NCI-H774 (cell line): ENCODE measurements around the gene OR10AD1.

Source experiments
- DNase-seq: peaks from one replicate; lab custom pipeline; 2025; lab: John Stamatoyannopoulos, UW

Gene OR10AD1

DNA sequence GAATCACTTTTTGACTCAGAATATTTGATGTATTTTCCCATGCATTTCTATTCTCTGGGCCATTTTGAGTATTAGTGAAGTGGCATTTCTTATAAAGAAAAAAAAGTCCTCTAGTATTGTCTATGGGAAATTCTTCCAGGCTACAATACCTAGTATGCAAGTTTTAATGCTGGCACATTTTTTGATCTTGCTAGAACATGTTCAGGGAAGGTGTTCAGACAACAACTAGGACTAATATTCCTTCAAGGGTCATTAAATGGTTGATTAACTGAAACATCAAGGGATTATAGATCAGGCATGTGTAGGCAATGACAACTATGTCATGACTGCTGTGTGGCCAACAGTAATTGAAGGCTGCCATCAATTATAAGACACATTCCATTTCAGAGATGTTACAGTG lies 12.0 kb downstream of the OR10AD1 start:
- no peak for DNase-seq

DNA sequence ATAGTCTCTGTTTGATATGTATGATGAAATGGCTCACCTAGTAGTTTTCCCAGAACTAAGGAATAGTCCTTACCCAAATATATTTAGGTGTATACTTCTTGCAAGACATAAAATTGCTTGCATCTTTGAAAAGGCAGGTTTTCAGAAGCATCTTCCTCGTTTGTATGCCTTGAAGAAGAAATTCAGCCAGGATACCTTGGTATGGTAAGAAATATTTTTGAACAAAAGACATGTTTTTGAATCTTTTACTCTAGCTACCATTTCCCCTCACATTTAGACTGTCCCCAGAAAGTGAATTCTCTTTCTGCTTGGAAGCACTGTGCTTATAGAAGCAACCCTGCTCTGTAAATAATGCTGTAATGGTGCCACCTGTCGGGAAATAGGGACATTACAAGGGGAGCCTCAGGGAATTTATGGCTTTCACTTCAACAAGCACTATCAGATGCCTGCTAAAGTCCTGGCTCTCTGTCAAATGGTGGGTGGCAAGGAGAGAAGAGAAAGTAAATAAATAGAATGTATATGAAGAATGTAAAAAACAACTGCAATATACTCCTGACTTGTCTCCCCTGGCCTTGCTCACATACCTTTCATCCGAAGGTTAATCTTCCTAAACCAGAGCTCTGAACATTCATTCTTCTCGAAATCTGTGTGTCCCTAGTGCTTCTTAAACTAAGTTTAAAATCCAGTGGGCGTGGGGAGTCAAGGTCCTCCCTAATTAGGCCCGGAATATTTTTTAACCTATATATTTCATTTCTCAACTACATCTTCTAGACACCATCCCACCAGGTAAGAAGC lies 13.6 kb downstream of the OR10AD1 start:
- peak; percentile 56 for DNase-seq

DNA sequence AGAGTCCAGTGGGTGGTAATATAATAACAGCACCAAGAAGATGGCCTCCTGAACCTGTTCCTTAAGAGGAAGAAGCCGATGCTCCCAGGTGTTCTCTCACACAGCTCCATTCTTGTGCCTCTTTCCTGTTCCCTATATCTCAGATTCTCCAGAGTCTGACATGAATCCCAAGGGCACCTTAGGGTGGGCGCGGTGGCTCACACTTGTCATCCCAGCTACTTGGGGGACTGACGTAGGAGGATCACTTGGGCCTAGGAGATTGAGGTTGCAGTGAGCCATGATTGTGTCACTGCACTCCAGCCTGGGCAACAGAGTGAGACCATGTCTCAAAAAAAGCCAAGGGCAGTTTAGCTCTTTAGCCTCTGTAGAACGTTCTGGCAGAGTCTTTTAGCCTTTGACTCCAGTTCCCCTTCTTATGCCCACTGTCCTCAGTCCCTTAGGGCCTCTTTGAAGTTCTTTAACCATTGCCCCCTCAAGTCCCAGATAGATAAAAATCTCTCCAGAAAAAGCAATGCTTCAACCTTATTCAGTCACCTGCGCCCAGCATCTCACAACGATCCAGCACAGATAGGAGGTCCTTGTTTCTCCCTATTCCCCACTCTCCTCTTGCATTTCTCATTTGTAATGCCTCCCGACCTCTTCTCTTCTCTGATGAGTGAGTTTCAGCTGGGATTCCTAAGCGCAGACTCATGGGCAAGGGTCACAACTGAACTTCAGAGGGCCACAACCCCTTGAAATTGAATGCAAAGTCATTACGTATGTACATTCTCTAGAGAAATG lies 15.0 kb downstream of the OR10AD1 start:
- DNase-seq, result no peak

DNA sequence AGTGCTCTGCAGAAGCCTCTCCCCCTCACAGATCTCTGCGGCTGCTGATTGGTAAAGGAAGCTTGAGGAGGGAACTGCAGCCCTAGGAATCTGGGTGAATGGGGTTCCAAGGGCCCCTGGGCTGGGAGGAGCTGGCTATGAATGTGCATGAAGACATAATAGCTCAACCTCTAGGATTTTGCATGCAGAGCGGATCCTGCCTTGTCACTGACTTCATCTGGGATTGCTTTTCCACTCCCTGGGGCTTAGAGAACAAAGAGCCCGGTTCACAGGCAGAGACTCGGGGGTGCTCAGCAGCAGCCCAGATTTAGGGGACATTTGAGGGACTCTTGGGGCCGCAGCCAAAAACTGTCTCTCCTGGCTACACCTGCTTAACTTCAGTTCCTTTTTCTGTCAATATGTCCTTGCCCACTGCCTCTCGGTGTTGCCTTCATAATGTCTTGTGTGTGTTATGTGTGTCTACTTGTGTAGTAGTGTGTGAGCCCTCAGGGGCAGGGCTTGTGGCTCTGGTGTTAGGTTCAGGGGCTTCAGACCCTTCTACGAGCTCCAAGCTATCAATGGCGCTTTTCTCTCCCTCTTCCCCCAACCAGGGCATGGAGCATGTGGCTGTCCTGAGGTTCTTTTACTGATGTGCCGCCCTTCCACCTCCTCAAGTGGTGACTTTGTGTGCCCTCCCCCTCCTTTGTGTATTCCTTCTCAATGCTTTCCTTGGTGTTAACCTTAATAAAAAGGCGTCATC lies 17.7 kb downstream of the OR10AD1 start:
- no peak for DNase-seq

DNA sequence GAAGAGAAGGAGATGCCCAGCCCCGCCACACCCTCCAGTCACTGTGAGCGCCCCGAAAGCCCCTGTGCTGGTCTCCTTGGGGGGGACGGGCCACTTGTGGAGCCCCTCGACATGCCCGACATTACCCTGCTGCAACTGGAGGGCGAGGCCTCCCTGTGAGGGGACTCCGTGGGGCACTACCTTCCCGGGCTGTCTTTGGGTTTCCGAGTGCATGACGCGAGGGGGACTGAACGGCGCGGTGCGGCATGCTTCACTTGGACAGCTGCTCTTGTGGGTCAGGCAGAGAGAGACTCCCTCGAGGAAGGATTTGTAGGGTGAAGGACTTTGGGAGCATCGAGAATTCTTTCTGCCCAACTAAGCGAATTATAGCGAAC lies 18.6 kb downstream of the OR10AD1 start:
- no peak for DNase-seq

DNA sequence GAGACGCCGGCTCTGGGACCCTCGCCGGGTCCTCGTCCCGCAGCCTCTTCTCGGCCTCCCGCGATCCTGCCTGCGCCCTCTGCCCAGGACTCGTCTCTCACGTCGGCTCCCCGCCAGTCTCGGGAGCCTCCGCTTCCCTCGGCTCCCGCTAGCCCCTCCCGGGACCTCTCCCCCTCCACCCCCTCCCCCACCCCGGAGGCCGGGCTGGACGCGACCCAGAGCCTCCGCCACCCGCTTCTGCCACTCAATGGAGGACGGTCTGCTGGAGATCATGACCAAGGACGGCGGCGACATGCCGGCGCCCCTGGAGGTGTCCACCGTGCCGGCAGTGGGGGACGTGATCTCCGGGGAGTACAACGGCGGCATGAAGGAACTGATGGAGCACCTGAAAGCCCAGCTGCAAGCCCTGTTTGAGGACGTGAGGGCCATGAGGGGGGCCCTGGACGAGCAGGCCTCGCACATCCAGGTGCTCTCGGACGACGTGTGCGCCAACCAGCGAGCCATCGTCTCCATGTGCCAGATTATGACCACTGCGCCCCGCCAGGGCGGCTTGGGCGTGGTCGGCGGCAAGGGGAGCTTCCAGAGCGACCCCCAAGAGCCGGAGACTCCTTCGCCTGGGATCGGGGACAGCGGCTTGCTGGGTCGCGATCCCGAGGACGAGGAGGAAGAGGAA lies 19.1 kb downstream of the OR10AD1 start:
- DNase-seq, result no peak

DNA sequence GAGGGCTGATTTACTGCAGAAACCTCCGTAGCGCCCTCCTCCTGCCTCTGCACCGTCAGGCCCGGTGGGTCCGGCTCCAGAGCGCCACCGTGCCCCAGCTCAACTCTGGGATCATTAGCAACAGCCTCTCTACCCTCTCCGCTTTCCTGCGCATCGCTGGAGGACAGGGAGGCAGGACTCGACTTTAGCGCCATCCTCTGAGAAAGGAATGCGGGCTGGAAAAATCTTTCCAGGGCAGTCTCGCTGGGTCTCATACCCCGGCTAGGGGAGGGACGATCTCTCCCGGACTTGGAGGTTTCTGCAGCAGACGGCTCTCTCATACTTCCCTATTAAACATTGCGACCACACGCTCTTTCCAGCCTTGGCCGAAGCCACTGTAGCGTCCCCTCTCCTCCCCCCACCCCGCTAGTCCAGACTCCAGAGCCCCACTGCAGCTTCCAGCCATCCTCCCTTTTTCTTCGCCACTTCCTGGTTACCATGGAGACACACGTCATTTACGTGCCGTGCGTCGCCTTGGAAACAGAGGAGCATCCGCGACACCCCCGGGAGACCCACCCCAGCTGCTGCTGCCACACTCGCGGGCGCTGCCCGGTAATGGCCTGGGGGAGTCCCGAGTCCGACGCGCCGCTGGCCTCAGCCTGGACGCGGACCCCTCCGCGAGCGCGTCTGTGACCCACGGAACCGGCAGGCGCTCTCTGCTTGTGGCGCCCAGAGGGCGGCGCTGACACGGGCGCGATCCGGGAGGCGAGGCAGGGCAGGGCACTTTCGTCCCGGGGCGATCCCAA lies 19.8 kb downstream of the OR10AD1 start, which contains the start of gene CCDC184:
Gene CCDC184, plus strand, starts transcription at position 554 of the 785 bp plus-strand sequence. CDS start 479 bp downstream, outside the sequence.
- peak; percentile 66 for DNase-seq

DNA sequence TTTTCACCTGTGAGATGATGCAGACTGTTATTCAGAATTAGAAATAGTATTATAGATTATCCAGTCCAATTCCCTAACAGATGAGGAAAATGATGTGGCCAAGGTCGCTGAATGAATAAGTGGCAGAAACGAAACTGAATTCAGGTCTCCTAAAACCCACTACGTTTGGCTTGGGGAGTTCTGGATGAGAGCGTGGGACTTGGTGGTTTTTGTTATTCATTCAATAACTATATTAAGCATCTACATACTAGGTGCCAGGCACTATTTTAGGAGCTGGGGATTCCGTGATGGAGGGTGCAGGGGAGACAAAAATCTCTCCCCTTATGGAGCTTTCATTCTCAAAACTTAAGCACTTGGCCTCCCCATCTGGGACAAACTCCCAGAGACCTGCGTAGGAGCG lies 20.5 kb downstream of the OR10AD1 start:
- no peak for DNase-seq

DNA sequence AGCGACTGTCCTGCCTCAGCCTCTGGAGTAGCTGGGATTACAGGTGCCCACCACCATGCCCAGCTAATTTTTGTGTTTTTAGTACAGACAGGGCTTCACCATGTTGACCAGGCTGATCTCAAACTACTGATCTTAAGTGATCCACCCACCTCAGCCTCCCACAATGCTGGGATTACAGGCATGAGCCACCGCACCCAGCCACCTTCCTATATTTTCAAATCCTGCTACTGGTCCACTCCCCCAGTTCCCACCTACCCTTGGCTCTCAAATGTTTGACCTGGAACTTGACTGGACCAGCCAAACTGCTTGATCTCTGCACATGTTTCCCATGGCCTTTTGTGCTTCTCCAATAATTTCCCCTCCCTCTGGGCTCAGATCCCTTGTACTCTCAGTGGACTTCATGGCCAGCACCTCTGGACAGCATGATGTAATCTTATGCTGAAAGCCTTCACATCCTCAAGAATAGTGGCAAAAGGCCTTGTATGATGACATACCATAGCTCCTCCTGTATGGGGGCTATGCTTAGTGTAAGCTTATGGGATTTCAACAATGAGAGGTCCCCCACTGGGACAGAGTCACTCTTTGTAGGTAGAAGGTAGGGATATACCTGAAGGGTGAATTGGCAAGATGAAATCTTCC lies 22.1 kb downstream of the OR10AD1 start:
- DNase-seq, result no peak

DNA sequence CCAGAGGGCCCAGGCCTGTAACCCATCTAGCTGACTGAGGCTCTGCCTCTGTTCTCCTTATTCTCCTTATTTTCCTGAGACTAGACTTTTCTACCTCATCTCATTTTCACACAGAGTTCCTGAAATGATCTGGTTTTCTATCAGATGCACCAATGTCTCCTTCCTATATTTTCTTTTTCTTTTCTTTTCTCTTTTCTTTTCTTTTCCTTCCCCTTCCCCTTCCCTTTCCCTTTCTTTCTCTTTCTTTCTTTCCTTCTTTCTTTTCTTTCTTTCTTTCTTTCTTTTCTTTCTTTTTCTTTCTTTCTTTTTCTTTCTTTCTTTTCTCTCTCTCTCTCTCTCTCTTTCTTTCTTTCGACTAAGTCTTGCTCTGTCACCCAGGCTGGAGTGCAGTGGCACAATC lies 22.7 kb downstream of the OR10AD1 start:
- no peak for DNase-seq

DNA sequence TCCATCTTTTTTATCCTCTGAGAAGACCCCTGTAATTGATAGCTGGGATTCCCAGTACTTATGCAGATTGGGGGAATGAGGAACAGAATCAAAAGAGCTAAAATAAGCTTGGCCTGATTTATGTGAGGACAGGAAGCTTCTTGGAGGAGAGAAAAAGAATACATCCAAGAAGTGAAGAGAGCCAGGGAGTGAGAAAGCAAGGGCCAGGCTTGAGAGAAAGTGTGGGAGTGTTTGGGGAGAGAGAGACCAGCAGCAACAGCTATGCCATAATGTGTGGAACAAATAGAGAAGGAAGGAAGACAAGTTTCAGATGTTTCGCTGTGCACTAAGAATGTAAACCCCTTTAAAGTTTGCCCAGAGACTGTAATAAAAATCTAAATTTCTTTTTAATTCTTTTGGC lies 23.6 kb downstream of the OR10AD1 start:
- no peak for DNase-seq

DNA sequence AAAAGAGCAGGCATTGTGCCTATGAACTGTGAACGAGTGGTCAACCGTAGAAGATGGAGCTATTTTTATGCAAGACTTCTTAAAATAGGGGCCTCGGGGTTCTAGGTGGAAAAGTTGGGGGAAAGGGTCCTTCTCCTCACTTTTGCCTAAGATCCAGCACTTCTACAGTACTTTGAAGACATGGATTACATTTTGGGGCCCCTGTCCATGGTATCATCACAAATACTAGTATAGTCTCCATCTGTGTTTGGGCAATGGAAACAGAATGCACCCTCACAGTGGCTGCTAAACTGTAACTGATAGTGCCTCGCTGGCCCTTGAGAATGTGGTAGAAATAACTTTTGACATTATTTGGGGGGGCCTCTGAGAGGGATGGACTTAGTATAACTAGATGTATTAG lies 25.1 kb downstream of the OR10AD1 start:
- no peak for DNase-seq

DNA sequence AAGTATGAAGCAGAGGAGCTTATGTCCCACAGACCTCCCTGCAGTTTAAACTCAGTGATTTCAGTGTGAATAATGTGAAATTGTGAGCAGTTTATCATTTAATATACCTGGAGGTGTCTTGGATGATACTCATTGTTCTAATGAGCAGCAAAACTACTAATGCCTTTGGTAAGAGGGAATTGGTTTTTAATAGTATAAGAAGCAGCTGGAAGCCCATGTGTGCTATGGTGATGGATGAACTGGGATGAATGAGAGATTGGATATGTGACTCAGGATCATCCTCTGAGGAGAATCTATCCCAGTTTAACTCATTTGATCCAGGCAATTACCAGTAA lies 26.7 kb downstream of the OR10AD1 start:
- no peak for DNase-seq

DNA sequence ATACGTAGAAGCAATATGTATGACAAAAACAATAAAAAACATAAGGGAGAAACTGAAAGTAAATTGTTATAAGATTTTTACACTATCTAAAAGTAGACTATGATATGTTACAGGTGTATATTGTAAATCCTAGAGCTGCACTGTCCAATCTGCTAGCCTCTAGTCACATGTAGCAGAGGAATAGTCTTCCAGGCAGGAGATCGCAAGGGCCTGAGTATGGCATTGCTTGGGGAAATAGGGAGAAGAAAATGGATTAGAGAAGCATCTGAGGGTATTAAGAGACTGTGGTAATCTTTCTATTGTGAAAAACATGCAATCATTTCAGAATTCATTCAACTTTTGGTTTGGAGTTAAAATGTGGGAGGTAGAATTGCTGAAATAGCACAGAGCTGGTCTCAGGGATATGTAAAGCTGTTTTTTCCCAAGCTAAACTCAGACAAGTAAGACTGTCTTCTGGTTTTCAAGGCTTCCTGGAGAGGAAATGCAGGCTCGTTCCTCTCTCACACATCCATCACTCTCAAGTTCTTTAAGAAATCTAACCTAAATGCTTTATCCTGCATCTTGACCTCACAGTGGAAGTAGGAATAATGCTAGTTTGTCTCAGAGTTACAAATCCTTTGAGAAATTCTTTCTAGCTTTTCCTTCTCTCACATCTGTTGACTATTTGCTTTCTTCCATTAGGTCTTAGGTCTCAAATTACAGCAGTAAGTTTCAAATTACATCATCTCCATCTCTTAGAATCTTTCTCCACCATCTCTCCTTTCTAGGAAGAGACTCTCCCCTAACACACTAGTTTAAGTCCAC lies 27.3 kb downstream of the OR10AD1 start:
- no peak for DNase-seq

DNA sequence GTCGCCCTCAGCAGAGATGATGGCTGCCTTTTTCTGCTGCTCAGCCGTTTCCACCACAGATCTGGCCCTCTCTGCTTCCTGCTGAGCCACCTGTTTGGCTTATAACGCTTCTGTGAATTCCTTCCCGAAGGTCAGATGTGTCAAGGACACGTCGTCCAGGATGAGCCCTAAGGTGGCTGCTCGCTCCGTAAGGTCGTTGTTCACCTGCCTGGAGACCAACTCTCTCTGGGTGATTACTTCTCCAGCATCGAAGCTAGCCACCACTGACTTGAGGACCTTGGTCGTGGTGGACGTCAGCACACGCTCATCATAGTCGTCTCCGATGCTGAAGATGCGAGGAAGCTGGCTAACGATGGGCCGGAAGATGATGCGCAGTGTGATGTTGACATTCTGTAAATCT lies 34.1 kb downstream of the OR10AD1 start:
- no peak for DNase-seq

DNA sequence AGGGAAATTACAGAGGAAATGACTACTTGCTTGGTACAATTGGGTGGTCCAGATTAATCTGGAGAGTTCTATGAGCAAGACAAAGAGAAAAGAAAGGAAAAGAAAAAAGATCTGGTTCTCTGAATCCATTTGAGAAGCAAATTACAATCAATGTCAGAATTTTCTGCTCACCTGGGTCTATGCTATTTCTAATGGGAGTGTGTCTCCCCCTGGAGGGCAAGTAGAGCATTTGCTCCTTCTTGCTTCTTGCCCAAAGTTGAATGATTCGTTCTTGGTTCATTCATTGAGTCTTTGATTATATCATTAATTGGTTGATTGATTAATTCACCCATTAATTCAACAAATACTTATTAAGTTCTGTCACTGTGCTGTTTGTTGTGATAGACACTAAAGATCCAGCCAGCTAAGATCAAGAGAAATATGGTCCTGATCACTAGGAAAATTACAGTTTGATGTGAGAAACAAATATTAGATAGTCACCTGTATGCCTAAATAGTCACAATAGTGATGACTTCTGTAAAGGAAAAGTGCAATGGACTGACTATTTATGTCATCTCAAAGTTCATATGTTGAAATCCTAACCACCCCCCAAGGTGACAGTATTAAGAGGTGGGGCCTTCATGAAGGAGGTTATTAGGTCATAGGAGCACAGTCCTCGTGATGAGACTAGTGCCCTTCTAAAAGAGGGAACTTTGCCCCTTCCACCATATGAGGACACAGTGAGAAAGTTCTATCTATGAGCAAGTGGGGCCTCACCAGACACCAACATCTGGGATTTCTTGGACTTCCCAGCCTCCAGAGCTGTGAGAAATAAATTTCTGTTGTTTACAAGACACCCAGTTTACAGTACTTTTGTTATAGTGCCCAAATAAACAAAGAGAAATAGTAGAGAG lies 37.8 kb downstream of the OR10AD1 start:
- DNase-seq, result peak; percentile 51

DNA sequence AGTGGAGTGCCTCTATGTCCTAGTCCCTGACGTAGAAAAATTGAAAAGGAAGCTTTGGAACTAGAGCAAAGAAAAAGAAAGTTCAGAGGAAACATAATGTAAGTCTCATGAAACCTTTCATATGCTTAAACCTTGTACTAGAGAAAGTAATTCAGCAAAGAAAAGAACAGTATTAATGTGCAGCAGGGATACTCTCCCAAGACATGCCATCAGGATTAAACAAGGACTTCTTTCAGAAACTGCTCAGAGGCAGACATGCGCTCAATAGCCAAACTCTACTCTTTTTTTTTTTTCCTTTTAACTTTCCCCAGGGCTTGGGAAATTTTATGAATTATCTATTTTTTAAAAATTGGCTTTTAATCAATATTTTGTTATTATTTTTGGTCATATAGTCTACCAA lies 38.6 kb downstream of the OR10AD1 start:
- DNase-seq, result no peak

DNA sequence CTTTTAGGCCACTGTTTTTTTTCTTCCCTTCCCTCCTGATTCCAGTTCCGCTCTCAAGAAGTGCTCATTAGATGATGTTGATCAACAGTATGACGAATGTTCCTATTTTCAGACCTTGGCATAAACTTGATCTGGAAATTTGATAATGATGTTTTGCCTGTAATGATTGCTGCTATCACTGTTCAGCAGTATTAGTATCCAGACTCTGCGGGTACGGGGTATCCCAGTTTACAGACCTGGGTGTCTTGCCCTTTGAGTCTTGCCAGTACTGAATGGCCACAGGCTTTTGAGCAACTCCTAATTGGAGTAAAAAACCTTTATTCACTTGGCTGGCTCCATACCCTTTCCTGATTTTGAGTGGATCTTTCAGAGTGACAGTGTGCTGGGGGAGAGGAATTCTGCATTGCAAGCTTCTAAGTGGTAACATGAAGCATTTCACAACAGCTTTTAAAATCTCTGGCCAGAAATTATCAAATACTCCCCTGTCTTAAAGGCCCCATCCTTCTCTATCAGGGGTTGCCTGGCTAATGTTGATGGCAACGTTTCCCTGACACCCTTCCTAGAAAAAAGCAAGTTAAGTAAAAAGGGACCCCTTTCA lies 39.8 kb downstream of the OR10AD1 start:
- no peak for DNase-seq

DNA sequence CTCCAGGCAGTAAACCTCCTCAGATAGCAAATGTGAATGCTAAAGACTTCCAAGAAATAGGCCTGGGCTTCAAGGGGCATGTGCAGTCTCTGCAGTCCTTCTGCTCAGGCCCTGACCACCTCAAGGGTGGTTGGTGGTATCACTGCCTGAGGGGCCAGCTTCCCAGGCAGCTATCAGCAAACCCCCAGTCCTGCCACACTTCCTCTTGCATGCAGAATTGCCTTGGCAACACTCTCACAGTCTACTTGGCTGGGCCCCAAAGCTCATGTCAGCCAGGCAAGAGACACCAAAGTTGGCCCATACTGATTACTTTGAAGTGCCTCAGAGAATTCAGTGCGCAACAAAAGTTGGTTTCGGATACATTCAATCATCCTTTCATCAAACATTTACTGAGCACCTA lies 42.3 kb downstream of the OR10AD1 start:
- DNase-seq, result no peak
